ENCODE results near the gene TMC3.

DNA sequence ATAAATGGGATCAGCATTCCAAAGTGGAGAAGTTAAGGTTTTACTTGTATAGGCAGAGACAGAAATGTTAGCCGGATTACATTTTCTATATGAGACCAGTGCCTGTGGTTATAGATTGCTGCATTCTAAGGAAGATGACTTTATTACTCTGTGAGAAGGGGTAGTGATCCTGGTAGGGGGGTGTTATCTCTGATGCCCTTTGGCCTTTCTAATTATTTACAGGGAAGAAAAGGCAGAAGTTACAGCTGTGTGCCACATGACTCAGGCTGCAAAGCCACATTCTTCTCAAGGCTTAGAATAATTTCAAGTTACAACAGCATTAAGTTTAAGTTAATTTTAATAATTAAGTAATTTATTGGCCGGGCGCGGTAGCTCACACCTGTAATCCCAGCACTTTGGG is 2.2 kb upstream of the TMC3 start:
- TF ChIP-seq, protein P1, sequence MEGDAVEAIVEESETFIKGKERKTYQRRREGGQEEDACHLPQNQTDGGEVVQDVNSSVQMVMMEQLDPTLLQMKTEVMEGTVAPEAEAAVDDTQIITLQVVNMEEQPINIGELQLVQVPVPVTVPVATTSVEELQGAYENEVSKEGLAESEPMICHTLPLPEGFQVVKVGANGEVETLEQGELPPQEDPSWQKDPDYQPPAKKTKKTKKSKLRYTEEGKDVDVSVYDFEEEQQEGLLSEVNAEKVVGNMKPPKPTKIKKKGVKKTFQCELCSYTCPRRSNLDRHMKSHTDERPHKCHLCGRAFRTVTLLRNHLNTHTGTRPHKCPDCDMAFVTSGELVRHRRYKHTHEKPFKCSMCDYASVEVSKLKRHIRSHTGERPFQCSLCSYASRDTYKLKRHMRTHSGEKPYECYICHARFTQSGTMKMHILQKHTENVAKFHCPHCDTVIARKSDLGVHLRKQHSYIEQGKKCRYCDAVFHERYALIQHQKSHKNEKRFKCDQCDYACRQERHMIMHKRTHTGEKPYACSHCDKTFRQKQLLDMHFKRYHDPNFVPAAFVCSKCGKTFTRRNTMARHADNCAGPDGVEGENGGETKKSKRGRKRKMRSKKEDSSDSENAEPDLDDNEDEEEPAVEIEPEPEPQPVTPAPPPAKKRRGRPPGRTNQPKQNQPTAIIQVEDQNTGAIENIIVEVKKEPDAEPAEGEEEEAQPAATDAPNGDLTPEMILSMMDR (IDR thresholded peaks at IDR 0.05 in 8 of 11, conservative IDR thresholded peaks at IDR 0.05 in 3 of 11) = no peak
- TF ChIP-seq POLR2AphosphoS5 (IDR thresholded peaks at IDR 0.05) = no peak

Data from spleen (tissue), 7 donors.